M059J (cell line): ENCODE measurements around the gene EPHB2. TPM values are rescaled to one million over a fixed set of nuclear protein-coding genes. Genes with fewer than 3 reads are reported as not detected.
"Not testable (repeated sequence)": the region's sequence is repeated elsewhere in the genome, so short reads cannot be mapped to it uniquely, and the experiment has no call there.

Experiments used
- DNase-seq: peaks from one replicate; pipeline ENCODE4 v3.0.0-alpha.2; 2012; ENCODE audit warnings: low read depth
- total RNA-seq: library from RNA; depleted of rRNA; stranded (reverse); fragments of >200 nt; shearing (Covaris generic); gene quantifications from 2 replicates; pipeline ENCODE4 v1.2.3, GENCODE V29; 2014

EPHB2 gene
- total RNA-seq, 1 experiment from 2014 or later, result 26.7 TPM

DNA sequence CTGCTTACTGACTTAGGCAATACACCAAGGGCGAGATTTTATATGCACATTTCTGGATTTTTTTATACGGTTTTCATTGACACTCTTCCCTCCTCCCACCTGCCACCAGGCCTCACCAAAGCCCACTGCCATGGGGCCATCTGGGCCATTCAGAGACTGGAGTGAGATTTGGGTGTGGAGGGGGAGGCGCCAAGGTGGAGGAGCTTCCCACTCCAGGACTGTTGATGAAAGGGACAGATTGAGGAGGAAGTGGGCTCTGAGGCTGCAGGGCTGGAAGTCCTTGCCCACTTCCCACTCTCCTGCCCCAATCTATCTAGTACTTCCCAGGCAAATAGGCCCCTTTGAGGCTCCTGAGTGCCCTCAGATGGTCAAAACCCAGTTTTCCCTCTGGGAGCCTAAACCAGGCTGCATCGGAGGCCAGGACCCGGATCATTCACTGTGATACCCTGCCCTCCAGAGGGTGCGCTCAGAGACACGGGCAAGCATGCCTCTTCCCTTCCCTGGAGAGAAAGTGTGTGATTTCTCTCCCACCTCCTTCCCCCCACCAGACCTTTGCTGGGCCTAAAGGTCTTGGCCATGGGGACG is 204.1 kb downstream of the EPHB2 start:
- no peak for DNase-seq

DNA sequence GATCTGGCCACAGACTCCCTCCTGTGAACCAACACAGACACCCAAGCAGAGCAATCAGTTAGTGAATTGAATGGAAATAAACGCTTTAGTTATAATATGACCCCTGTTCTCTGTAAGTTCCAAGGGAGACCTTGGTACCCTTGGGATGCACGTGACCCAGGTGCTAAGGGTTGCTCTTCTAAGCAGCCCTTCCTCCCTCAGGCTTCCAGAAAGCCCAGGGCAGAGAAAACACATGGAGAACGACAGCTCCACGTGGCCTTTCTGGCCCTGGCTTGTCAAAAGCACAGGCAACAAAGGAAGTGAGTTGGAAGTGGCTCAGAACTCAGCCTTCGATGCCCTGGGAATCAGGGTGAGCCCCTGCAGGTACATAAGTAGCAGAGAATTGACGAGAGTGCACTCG is 204.6 kb downstream of the EPHB2 start:
- DNase-seq, result no peak

DNA sequence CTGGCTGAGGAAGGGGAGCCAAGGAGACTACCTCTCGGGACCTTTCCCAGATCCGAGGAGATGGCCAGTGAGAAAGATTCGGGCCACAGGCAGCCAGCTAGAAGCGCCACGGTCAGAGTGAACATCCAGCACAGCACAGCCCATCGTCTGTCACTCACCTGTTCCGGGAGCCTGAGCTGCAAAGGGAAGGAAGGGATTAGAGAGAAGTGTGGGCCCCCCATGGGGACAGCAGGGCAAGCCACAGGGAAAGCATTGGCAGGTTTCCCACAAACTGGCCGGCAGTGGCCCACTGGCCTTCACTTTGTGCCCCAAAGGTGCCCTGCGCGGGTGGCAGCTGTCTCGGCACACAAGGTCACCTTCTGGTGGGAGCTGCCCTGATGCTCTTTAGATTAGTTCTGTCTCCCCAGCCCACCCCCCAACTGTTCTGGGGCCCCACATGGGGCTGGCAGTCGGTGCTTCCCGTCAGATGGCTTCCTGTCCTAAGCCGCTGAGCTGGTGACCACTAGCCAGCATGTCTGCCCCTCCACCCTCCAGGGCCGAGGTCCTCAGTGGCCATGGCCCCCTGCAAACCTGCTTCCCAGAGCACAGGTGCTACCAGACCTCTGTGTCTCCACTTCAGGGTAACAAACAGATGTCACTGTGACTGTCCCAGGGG is 205.3 kb downstream of the EPHB2 start:
- no peak for DNase-seq

DNA sequence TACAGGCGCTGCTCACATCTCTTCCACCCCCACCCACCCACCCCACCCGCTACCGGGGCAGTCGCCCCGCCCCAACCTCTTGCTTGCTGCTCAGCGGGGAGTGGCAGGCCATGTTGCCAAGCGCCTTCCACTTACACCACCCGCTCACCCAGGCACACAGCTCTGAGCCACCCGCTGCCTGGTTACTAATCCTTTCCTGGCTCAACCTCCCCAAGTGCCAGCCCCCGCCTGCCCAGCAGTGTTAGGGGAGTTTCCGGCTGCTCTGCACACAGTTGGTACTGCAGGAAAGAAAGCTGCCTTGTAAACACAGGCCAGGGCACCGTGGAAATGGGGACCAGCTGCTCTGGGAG is 205.8 kb downstream of the EPHB2 start:
- no peak for DNase-seq

DNA sequence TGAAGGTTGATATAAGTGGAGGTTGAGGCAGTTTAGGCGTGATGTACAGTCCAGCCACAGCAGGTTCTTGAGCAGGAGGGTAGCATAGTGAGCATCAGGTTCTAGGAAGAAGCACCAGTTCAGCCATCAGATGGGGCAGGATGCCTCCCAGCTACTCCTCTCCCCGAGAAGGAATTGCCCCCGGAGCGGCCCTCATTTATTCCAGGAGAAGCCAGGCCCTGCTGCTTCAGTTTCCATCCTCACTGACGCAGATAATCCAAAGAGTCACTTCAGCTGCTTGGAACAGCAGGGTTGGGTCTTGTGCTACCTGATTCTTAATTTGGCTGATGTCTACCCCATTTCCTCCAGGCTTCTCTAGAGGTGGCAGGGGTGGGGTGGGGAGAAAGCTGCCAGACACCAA is 207.3 kb downstream of the EPHB2 start:
- DNase-seq, result no peak

DNA sequence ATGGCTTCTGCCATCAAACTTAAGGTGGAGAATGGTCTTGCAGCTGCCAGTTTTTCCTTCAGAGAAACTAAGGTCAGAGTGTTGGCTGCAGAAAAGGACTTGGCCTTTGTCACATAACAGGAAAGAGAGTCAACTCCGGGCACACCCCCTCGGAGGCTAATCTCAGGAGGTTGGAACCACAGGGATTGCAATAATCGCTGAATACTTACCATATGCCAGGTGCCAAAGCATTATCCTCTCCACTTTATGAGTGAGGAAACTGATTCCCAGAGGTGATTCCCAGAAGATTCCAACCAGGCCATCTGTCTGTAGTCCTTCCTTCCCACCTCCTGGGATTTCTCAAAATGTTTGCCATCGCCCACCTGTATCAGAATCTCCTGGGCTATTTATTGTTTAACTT is 208.0 kb downstream of the EPHB2 start:
- DNase-seq, result no peak

DNA sequence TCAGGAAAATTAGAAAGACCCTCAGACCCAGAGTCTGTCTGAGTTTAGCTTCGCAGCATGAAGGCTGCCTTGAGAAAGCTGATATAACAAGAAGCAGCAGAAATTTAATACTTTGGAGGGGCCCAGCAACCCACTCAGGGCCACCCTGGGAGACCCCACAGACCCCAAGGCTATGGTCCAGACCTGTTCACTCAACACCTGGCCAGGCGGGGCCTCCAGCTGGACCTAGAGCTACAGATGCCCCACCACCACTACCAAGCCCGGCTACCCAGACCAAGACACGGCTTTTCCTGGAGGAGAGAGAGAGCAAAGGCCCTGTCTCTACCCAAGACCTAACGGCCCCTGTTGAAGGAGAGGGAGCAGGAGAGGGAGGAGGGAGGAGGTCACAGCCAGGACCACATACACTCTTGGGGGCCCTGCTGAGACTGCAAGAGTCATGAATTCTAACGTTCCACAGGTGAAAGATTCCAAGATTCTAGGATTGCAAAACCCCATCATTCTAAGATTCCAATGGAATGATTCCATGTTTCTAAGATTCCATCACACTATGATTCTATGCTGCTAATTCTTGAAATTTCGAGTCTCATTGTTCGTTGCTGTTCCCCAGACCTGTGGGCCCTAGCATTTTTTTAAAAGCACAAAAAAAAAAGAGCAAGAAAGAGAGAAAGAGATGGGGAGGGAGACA is 208.8 kb downstream of the EPHB2 start:
- no peak for DNase-seq

DNA sequence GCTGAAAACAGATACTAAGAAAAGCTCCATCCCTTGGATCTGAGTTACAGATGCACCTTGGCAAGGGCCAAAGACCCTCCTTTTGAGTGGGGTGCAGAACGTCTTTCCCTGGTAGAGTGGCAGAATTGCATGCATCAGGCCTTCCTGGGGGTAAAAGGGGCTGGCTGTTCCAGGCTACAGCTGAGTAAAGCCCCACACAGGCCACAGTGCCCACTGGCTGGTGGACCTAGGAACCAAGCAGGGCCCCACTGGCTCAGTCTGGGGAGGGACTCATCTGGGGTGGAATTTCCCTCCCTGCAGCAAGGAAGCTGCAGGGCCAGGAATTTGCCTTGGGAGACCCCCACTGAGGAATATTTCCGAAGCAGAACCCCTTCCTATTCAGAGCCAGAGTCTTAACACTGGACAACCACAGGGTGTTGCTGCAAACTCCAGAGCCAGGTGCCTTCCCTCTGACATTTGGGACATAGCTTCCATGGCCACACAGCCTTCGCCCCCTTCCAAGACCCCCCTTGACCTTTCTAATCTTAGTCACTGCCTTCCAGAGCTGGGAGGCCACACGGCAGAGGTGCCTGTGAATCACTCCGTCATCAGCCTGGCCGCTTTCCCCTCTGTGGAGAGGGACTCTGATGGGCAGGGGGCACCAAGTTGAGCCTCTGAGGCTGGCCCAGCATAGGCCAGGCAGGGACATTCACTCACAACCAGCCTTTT is 209.5 kb downstream of the EPHB2 start:
- DNase-seq, result no peak

DNA sequence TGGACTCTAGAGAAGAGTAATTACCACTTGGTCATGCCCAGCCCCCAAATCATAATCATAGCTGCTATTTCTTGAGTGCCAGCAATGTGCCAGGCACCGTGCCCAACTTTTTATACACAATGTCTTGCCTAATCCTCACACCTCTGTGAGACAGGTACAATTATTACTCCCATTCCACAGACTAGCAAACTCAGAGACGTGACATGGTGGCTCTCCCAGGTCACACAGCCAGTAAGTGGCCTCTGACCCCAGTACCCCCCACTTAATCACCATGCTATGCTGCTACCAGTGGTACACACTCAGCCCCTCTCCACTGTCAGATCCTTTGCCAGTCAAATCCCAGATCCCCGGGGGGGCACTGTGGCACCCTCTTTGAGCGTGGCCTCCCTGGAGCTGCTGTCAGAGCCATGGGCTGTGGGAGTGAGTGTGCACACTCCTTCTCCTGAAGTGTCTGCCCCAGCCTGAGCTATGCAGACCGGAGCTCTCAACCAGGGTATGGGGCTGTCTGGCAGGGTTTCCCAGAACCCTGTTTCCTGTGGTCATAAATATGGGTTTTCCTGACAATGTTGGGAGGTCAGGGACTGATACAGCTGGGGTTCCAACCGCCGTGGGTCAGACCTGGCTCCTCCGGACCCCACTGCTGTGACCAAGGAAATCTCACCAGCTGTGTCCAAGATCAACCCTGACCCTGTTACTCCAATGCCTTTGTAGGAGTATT is 210.3 kb downstream of the EPHB2 start:
- DNase-seq, result no peak

DNA sequence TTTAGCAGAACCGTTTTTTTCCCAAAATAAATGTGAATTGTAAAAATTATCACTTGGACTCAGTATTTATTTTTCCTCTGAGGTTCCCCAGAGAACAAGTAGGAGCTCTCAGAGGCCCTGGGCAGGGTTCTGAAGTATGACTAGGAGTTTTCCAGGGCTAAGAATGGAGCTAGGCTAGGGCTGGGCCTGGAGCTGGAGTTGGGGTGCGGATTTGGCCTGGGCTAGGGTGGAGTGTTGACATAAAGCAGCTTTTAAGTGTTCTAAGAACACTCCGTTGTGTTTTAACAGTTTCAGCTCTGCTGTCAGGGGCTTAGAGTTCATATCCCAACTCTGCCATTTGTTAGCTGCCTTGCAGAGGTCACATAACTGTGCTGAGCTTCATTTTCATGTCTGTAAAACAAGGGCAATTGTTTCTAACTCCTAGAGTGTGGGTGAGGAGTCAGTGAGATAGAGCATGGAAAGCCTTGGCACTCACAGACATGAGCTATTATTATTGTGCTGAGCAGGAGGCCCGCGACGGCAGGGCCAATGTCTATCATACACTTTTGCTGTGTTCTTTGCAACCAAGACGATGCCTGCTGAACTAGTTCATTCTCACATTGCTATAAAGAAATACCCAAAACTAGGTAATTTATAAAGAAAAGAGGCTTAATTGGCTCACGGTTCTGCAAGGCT is 210.9 kb downstream of the EPHB2 start:
- no peak for DNase-seq

DNA sequence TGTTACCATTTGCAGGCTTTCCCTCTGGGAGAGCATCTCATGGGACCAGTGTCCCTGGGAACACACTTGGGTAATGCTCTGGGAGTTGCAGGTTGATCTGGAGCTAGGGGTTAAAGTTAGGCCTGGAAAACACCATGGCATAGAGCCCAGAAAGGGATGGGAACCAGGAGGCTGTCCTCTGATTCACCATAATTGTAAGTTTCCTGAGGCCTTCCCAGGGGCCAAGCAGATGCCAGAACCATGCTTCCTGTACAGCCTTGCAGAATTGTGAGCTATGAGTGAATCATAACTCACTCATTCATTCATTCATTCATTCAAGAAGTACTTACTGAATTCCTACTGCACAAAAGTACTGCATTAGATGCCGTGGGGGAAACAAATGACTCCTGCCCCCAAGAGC is 212.0 kb downstream of the EPHB2 start:
- peak; percentile 24 for DNase-seq

DNA sequence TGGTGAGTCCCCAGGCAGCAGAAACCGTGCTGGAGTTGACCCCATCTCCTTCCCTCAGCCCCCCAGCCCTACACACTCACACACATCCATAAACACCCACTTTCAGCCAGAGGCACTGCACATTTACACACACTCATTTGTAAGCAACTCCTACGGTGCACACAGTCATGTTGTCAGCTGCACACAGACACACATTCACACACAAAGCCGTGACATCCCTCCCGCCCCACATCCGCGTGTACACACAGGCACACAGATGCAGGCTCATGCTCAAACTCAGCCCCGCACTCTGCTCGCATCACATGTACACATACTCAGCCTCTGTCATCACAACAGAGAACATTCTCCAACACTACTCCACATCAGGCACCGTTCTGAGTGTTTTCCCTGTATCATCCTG is 214.5 kb downstream of the EPHB2 start:
- no peak for DNase-seq

DNA sequence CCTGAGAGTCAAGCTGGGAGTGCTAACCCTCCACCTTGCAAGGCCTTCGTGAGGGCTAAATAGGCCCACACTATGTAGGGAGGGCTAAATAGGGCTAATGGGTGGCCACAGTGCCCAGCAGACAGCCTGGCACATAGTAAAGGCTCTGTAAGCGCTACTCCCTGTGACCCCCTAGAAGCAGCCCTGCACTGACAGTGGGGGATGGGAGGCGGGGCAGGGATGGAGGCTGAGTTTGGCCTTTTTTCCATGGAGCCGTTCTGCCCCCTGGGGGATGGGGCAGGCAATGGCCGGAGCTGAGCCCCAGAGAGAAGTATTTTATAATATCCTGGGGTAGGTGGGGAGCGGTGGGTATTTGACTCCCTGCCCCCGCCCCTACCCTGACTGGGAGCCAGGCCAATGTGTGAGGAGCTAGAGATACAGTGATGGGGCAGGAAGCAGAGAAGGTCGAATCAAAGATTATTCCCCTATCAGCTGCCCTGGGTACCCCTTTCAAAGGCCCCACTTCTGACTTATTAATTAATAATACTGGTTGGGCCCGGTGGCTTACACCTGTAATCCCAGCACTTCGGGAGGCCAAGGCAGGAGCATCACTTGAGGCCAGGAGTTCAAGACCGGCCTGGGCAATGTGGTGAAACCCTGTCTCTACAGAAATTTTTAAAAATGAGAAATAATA is 219.7 kb downstream of the EPHB2 start:
- DNase-seq, result peak; percentile 38

DNA sequence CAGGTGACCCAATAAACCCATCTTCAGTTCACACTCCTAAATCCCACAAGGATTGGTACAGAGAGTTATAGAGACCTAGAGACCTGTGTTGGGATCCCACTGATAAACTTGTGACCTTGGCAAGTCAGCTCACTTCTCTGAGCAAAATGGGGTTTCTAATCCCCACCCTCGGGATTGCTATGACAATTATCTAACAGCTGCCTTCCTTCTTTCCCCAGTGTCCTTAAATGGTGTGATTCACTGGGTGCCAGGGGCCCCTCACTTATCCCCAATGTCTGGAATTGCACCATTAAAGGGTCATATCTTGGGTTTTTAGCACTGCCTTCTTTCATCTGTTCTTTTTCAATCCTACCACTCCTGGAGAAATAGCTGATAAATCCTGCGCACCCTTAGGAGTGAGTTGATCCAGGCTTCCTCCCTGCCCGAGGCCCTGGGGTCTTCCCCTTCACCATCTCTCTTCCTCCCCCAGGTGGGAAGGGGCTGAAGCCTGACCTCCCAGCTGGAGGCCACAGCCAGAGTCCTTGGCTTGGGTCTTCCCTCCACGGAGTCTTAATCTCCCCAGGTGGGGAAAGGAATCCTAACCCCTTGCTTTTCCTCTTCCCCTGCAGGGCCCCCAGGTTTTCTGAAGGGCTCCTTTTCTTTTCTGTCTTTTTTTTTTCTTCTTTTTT is 222.3 kb downstream of the EPHB2 start:
- DNase-seq, result no peak

DNA sequence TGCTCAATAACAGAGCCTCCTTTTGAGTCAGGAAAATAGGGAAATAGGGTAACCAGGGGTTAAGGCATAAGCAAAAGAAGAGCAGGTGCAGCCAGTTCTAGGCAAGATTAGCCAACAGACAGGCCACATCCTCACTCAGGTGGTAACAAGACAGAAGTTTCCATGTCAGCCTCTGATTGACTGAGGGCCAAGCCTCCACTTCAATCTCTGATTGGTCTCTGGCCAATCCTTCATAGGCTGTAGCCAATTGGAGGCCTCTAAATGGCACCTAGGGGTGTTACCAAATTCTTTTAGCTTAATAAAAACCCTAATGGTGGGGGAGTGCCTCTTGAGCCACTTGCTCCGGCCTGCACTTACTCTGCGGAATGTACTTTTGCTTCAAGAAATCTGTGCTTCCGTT is 224.8 kb downstream of the EPHB2 start:
- DNase-seq, result no peak

DNA sequence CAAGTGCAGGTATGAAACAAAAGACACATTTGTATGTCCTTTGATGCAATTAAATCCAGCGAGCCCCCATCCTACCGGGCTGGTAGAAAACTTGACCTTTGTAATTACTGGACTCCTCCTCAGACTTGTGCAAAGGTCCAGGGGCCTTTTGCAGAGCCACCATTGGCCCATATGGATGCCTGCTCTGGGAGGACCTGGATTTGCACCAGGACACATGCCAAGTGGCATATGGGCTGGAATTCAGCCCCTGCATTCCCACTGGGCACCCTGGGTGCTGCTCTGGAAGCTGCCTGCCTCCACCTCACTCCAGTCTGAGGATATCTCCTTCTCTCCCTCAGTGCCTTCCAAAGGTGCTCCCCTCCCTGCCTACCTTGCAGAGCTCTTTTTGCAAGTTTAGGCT is 226.0 kb downstream of the EPHB2 start:
- no peak for DNase-seq

DNA sequence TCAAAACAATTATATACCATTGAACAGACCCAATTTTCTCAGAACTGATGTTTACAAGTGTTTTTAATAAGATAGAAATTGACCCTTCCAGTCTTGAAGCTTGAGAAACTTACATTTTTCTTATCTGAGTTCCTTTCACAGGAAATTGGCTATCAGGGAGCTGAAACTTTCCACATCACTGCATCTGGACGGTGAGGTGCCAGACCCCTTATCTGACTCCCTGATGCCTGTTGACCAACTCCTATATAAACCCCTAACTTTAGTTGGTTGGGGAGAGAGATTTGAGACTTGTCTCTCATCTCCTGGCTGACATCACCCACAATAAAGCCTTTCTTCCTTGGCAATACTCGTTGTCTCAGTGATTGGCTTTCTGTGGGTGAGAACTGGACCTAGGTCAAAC is 230.6 kb downstream of the EPHB2 start:
- no peak for DNase-seq

DNA sequence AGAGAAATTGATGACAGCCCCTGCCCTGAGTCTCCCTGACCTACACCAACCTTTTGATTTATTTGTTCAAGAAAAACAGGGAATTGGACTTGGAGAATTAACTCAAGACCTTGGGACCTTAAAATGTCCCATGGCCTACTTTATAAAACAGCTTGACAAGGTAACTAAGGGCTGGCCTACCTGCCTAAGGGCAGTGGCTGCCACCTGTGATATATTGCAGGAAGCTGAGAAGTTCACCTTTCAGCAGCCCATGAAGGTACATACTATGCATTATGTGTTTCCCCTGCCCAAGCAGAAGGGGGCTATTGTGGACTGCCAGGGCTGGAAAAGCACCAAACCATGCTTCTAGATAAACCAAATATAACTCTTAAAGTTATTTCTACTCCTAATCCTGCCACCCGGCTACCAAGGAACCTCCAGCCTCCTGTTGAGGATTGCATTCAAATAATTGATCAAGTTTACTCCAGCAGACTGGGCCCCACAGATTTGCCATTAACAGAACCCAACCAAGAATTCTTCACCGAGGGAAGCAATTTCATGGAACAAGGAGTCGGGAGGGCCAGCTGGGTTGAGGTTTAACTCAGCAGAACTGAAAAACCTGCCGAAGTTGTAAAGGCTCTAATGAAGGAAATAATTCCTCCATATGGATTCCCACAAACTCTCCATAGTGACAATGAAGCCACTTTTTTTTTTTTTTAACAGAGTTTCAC is 233.9 kb downstream of the EPHB2 start:
- DNase-seq, result no peak

DNA sequence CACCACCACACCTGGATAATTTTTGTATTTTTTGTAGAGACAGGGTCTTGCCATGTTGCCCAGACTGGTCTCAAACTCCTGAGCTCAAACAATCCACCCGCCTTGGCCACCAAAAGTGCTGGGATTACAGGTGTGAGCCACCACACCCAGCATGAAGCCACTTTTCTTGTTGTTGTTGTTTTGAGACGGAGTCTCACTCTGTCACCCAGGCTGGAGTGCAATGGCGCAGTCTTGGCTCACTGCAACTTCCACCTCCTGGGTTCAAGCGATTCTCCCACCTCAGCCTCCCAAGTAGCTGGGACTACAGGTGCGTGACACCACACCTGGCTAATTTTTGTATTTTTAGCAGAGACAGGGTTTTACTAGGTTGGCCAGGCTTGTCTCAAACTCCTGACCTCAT is 234.5 kb downstream of the EPHB2 start:
- DNase-seq, result not testable (repeated sequence)

DNA sequence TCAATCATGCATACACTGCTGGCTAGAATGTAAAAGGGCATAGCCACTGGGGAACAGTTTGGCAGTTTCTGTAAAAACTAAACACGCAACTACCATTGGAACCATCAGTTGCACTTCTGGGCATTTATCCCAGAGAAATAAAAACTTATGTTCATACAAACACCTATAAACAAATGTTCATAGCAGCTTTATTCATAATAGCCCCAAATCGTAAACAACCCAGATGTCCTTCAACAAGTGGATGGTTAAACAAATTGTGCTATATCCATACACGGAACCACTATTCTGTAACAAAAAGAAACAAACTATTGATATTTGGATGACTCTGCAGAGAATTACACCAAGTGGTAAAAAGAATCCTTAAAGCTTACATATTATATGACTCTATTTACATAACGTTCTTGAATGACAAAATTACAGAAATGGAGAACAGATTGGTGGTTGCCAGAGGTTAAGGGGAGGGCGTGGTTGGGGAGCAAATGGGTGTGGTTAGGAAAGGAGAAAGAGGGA is 239.2 kb downstream of the EPHB2 start:
- DNase-seq, result peak; percentile 11
